Fibroblast of skin of left quadriceps (primary cell): ENCODE data around the gene APBB1IP.
"Not testable (repeated sequence)": the region's sequence is repeated elsewhere in the genome, so short reads cannot be mapped to it uniquely, and the experiment has no call there.

Source experiments
- DNase-seq, 2 experiments: peaks; one replicate each; pipeline ENCODE4 v3.0.0-alpha.2; 2013; ENCODE audit warnings: low read depth in 2 of 2

The APBB1IP gene

GRCh38 chr10:26556748-26557640 is 118.9 kb downstream of the APBB1IP start:
- peak; percentile 16 to 17 for DNase-seq

GRCh38 chr10:26557641-26558014 is 119.5 kb downstream of the APBB1IP start:
- DNase-seq = peak in 1 of 2 experiments; percentile 2

- DNase-seq = no peak
Observed at GRCh38 chr10:26566525-26567350, 128.6 kb downstream of the APBB1IP start.

GRCh38 chr10:26567351-26567721 is 129.2 kb downstream of the APBB1IP start:
- no peak for DNase-seq

GRCh38 chr10:26571655-26572054 is 133.5 kb downstream of the APBB1IP start:
- DNase-seq = no peak

GRCh38 chr10:26573674-26574073 is 135.5 kb downstream of the APBB1IP start:
- no peak for DNase-seq

GRCh38 chr10:26574783-26575182 is 136.6 kb downstream of the APBB1IP start:
- no peak for DNase-seq

GRCh38 chr10:26578371-26578770 is 140.2 kb downstream of the APBB1IP start:
- not testable (repeated sequence) for DNase-seq

GRCh38 chr10:26579256-26580063 is 141.3 kb downstream of the APBB1IP start:
- DNase-seq = no peak

- DNase-seq = no peak
Observed at GRCh38 chr10:26586211-26586610, 148.1 kb downstream of the APBB1IP start.

GRCh38 chr10:26588611-26589010 is 150.5 kb downstream of the APBB1IP start:
- DNase-seq = no peak

- DNase-seq = not testable (repeated sequence)
Observed at GRCh38 chr10:26589813-26590212, 151.7 kb downstream of the APBB1IP start.

GRCh38 chr10:26593896-26594295 is 155.8 kb downstream of the APBB1IP start:
- DNase-seq = no peak

- not testable (repeated sequence) for DNase-seq
Observed at GRCh38 chr10:26603283-26603682, 165.1 kb downstream of the APBB1IP start.

- DNase-seq = not testable (repeated sequence)
Observed at GRCh38 chr10:26604320-26605093, 166.4 kb downstream of the APBB1IP start.

- not testable (repeated sequence) for DNase-seq
Observed at GRCh38 chr10:26606389-26606877, 168.3 kb downstream of the APBB1IP start.

GRCh38 chr10:26612151-26612915 is 174.2 kb downstream of the APBB1IP start:
- DNase-seq = no peak
